ENCODE results near the gene FBXO40. TPM values are rescaled to one million over a fixed set of nuclear protein-coding genes. Genes with fewer than 3 reads are reported as not detected.

The FBXO40 gene, protein sequence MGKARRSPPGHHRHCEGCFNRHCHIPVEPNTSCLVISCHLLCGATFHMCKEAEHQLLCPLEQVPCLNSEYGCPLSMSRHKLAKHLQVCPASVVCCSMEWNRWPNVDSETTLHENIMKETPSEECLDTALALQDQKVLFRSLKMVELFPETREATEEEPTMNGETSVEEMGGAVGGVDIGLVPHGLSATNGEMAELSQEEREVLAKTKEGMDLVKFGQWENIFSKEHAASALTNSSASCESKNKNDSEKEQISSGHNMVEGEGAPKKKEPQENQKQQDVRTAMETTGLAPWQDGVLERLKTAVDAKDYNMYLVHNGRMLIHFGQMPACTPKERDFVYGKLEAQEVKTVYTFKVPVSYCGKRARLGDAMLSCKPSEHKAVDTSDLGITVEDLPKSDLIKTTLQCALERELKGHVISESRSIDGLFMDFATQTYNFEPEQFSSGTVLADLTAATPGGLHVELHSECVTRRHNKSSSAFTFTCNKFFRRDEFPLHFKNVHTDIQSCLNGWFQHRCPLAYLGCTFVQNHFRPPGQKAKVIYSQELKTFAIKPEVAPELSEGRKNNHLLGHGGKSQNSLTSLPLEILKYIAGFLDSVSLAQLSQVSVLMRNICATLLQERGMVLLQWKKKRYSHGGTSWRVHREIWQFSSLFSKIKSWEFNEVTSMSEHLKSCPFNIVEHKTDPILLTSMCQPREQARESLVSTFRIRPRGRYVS
- total RNA-seq, result not detected in 2 replicates

DNA sequence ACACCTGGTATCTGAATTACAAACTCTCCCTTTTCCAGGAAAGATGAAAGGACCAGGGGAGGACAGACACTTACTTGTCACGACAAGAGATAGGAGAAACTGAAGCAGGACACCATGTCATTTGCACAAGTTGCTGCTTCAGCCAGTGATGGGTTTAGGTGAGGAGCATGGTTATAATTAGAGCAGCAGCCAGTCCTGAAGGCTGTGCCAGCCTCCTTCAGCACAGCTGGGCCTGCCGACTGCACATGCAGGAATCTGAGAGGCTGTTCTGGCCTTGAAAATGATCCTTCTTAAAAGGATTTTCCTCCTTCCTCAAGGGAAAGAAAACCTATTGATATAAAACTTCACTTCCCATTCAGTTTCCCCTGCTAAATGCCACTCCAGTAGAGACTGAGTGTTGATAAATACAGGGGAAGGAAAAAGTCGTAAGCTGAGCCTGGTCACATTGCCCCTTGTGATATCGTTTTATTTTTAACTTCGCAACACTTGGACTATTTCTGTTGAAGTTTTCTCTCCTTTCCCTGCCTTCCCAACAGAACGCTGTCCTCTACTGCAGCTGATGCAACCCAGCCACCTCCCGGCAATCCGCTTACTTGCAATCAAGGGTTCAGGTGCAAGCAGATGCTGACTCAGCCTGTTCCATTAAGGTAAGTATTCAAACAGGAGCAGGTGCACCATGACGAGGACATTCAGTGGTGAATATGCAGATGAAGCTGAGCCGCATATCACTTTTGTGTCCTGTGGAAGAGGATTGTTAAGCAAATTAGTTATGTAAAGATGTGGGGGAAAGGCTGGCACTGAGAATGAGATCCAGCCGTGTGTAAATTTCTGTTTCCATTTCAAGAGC is at the start of gene FBXO40:
Gene FBXO40, plus strand, starts transcription at position 524 of the 847 bp plus-strand sequence. CDS start 27,197 bp downstream, outside the sequence.

DNA sequence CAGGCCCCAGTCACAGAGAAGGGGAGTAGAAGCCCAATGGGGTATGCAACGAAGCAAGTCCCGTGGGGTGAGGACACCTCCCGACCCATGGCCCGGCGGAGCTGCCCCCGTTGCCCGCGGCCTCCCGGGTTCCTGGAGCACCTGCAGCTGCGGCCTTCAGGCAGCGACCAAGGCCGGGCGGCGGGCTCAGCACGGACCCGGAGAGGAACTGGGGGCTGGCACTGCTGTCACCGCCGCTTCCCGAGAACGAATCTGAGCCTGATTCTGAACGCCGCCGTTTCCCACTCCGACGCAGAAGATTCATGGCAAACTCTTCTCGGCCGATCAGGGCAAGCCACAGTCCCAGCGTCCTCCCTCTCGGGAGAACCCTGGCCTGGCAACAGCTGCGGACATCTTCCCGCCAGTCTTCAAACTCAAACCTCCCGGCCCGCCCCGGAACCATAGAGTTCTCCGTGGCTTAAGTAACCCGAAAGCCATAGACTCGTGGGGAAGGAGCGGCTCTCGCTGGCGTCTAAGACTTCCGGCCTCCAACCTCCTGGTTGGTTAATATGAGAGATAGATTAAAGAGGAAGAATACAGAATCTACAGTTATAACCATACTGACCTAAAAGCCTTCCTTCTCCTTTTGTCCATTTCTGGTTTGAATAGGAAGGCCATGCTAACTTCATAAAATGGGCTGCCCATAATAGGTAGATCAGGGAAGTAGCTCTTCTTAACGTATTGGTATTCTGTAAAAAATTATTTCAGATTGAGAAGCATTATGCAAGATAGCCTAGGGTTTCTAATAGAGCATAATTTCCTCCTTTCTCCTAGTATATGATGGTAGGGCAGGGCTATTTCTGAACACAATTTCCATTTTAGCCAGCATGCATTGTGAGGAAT is 47.4 kb upstream of the FBXO40 start, which contains the start of gene POLQ:
Gene POLQ, minus strand, starts transcription at position 415 of the 882 bp plus-strand sequence. Its CDS starts 111 bp downstream, at position 304.

DNA sequence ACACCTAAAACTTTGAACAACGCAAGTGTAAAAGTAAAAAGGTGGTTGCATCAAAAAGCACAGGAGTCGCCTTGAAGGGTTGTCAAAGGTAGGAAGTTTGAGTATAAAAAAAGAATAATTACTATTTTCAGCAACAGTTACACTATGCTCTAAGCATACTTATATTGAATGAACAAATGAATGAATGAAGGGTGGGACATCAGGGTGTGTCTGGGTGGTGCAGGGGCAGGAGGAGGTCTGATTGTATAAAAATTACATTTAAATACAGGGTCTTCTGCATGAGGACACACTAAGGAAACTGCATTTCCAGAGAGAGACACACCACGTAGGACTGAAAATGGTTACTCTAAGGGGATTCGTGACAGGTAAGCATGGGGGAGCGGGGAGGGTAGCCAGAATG is 25.5 kb upstream of the FBXO40 start, which contains the start of gene ARGFX:
Gene ARGFX, plus strand, starts transcription at position 301 of the 400 bp plus-strand sequence. CDS start 2,765 bp downstream, outside the sequence.

DNA sequence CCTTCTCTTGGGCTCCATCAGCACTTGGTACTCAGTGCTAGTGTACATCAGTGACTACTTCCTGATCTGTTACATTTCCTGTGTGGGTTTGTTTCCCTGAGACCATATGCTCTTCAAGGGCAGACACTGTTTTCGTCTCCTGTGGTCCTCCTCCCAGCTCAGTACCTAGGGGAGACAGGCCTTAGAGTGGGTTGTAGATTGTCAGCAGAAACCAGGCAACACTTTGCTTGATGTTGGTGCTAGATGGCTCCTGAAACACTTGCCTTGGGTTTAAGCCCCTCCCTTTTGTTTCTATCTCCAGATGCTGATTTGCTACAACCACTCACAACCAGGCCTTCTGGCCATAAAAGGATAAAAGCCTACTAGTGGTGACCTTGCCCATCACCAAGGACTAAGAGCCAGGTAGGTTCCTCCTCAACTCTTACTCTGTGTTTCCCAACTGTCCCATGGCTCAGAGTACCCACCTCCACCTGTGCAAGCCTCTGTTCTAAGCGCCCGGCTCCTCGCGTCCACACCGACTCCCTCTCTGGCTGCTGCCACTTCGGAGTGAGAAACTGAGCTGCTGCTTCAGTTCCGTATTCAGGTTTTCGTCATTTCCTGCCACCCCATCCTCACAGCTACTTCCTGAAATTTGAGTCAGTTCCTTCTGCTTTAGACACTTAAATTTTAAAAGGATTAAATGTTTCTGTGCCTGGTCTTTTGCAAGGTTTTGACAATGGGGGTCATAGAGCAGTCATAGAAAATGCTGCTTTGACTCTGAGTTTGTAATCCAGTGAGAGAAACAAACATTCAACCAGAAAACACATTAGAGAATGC is 67.4 kb downstream of the FBXO40 start, which contains the start of gene HCLS1:
Gene HCLS1, minus strand, starts transcription at position 548 of the 816 bp plus-strand sequence. CDS start 2,556 bp downstream, outside the sequence.

Other genes starting within 250 kb of the FBXO40 start
- 0.19 and 0.68 TPM in 2 replicates for gene POLQ, start 47.4 kb upstream of the FBXO40 start, total RNA-seq
- not detected in 2 replicates for gene ARGFX, start 25.4 kb upstream of the FBXO40 start, total RNA-seq
- 1.7 and 3.5 TPM in 2 replicates for gene HCLS1, start 67.5 kb downstream of the FBXO40 start, total RNA-seq
- 41.1 and 45.6 TPM in 2 replicates for gene GOLGB1, start 156.4 kb downstream of the FBXO40 start, total RNA-seq
- 3.2 and 6.9 TPM in 2 replicates for gene IQCB1, start 241.7 kb downstream of the FBXO40 start, total RNA-seq
- gene EAF2, start 241.8 kb downstream of the FBXO40 start, total RNA-seq, result 2.0 and 3.6 TPM in 2 replicates

All from cardiac ventricle fibroblast (primary cell).